Naive thymus-derived CD8-positive, alpha-beta T cell (primary cell): Measurements from ENCODE around the gene NECTIN4. TPM values are rescaled to one million over a fixed set of nuclear protein-coding genes. Genes with fewer than 3 reads are reported as not detected.

ENCODE experiments used
- ATAC-seq, 2 donors: fragments of 150-1000 bp; cut with Tn5 transposase in 1 of 2; sonication (Bioruptor Pico), chemical (Tn5 transposase) in 1 of 2; 1 replicate in 1 of 2; 2 replicates in 1 of 2; pipeline ENCODE4 v1.10.0; 2021; ENCODE audit warnings: mild to moderate bottlenecking in 2 of 2, moderate library complexity in 2 of 2
- POLR2A ChIA-PET: fragments of 350-600 bp; sonication (Branson Sonifier 250); formaldehyde crosslinking; loops from one replicate; lab custom pipeline; 2021; ENCODE audit warnings: antibody characterized with exemption; lab: Charles Lee
- DNase-seq, 10 donors: peaks; one replicate each; pipeline versions ENCODE4 v3.0.0 to v3.0.0-alpha.2; 2020 to 2022
- H3K27ac Mint-ChIP-seq, 10 donors: one replicate each; pipeline ENCODE4 v1.8.0; 2020 to 2022; ENCODE audit warnings: mild to moderate bottlenecking in 10 of 10, mixed read lengths in 10 of 10, moderate library complexity in 4 of 10, inconsistent platforms in 1 of 10
- H3K27me3 Mint-ChIP-seq, 5 donors: one replicate each; pipeline ENCODE4 v1.8.0; 2021 to 2022; ENCODE audit warnings: mixed read lengths in 5 of 5
- H3K36me3 Mint-ChIP-seq, 3 donors: one replicate each; pipeline ENCODE4 v1.8.0; 2020 to 2022; ENCODE audit warnings: mixed read lengths in 3 of 3, mild to moderate bottlenecking in 2 of 3, inconsistent platforms in 1 of 3
- H3K4me1 Mint-ChIP-seq, 4 donors: one replicate each; pipeline ENCODE4 v1.8.0; 2021 to 2022; ENCODE audit warnings: mixed read lengths in 4 of 4
- H3K4me3 Mint-ChIP-seq, 10 donors: one replicate each; pipeline ENCODE4 v1.8.0; 2020 to 2022; ENCODE audit warnings: mild to moderate bottlenecking in 10 of 10, mixed read lengths in 10 of 10, moderate library complexity in 6 of 10, inconsistent platforms in 1 of 10
- H3K9me3 Mint-ChIP-seq, 9 donors: one replicate each; pipeline ENCODE4 v1.8.0; 2020 to 2022; ENCODE audit warnings: mixed read lengths in 9 of 9, mild to moderate bottlenecking in 3 of 9, inconsistent platforms in 1 of 9, moderate library complexity in 1 of 9
- polyA plus RNA-seq, 3 donors: library from polyadenylated mRNA; unstranded; fragments of 300-500 nt; fragmentation: Illumina TruSeq; gene quantifications; one replicate each; pipeline ENCODE4 v1.2.3, GENCODE V29; 2021
- total RNA-seq, 8 experiments: library from RNA in 2 of 8; stranded (reverse) in 2 of 8; gene quantifications; one replicate each; pipeline ENCODE4 v1.2.3 and lab custom pipeline; 2021 to 2026

Gene NECTIN4
- total RNA-seq (not detected), polyA plus RNA-seq (not detected), total RNA-seq (lab: John Stamatoyannopoulos, UW) (0 to 0.17 (median 0.04) reads per million in 6 experiments)

- Mint-ChIP-seq H3K36me3 (no peaks in the 10 kb centered on the region), H3K4me1 (peaks cover 8 to 28% (median 23%) of the 10 kb centered on the region in 4 donors), H3K27ac (peak within 1 kb of the TSS in 6 of 10 donors; percentile 4 to 82 (median 28)), H3K27me3 (peaks cover 0 to 2% (median 0%) of the 10 kb centered on the region in 5 donors), H3K9me3 (no peaks in the 10 kb centered on the region), H3K4me3 (peak within 1 kb of the TSS in 1 of 10 donors; percentile 6)
- DNase-seq (no peak), ATAC-seq (no peak)
- POLR2A ChIA-PET = interaction anchor here (0.6 to 2.0 kb wide), 2 partner anchors 39 to 44 kb away, joined by 4 to 6 read pairs; partner anchors contain the start of gene USF1
Measured at GRCh38 chr1:161089251-161089924, at the start of gene NECTIN4. Gene NECTIN4 (minus strand): TSS chr1:161089558. CDS start chr1:161089296, 262 bp downstream.

DNA sequence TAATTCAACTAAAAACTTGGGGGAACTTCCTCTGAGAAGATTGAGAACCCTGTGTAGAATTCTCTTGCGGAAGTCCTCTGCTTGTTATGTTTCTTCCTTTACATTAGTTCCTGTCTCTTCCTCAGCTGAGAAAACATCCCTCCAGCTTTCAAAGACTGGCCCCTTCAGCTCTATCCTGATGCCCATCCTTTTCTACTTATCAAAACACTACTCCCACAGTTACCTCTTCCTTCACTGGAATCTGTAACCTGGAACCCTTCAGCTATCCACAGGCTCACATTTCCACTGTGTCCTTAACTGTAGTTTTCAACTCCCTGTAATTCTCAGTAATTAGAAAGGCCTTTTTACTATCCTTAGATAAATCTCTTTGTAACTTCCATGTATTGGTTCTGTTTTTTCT is 49.1 kb upstream of the NECTIN4 start:
- H3K27me3 Mint-ChIP-seq = no peaks in the 10 kb centered on the region
- H3K36me3 Mint-ChIP-seq = no peaks in the 10 kb centered on the region
- peak overlapping the region in 9 of 10 donors; percentile 7 to 87 (median 58) for H3K27ac Mint-ChIP-seq
- ATAC-seq = no peak
- H3K4me3 Mint-ChIP-seq = peak overlapping the region in 1 of 10 donors; percentile 9
- no peaks in the 10 kb centered on the region for H3K9me3 Mint-ChIP-seq
- DNase-seq = no peak
- POLR2A ChIA-PET = interaction anchor here (1.0 to 1.5 kb wide), 2 partner anchors 9 to 15 kb away, joined by 4 read pairs; partner anchors contain the start of gene UFC1
- H3K4me1 Mint-ChIP-seq = peaks cover 7 to 24% (median 17%) of the 10 kb centered on the region in 4 donors

DNA sequence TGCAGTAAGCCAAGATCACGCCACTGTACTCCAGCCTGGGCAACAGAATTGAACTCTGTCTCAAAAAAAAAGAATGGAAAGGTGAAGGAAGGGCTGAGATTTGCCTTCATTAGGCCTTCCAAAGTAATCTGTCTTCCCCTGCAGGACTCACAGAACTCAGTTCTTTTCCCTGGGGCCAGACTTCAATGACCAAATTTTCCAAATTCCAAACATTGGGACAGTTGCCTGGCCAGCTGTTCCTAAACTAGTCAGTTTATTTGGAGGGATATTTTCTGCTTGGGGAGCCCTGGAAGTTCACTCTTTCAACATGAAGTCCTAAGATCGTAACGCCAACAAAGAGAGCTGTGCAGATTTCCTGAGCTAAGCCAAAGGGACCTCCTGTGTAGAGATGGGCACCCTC is 48.5 kb upstream of the NECTIN4 start:
- no peak for DNase-seq
- Mint-ChIP-seq H3K4me1 (peaks cover 7 to 24% (median 17%) of the 10 kb centered on the region in 4 donors), H3K27me3 (no peaks in the 10 kb centered on the region), H3K36me3 (no peaks in the 10 kb centered on the region), H3K27ac (peak overlapping the region in 1 of 10 donors; percentile 43), H3K4me3 (no peak overlapping the region), H3K9me3 (no peaks in the 10 kb centered on the region)
- POLR2A ChIA-PET = interaction anchor here (1.0 to 1.5 kb wide), 3 partner anchors 9 to 64 kb away, joined by 3 to 4 read pairs (median 4); partner anchors contain the start of genes NDUFS2 and UFC1
- ATAC-seq = no peak

GRCh38 chr1:161133220-161133740 is 43.9 kb upstream of the NECTIN4 start:
- ATAC-seq = peak in 1 of 2 donors; percentile 3
- H3K36me3 Mint-ChIP-seq = peaks cover 0 to 10% (median 0%) of the 10 kb centered on the region in 3 donors
- no peaks in the 10 kb centered on the region for H3K27me3 Mint-ChIP-seq
- no peaks in the 10 kb centered on the region for H3K9me3 Mint-ChIP-seq
- no peak overlapping the region for H3K4me3 Mint-ChIP-seq
- DNase-seq = no peak
- no peak overlapping the region for H3K27ac Mint-ChIP-seq
- peaks cover 29 to 56% (median 49%) of the 10 kb centered on the region in 4 donors for H3K4me1 Mint-ChIP-seq
- POLR2A ChIA-PET = interaction anchor here (0.6 to 3.5 kb wide), 23 partner anchors 8 to 337 kb away, joined by 3 to 26 read pairs (median 5); partner anchors contain the start of genes ARHGAP30, F11R, LY9 and NDUFS2

- Mint-ChIP-seq H3K27me3 (no peaks in the 10 kb centered on the region), H3K9me3 (no peaks in the 10 kb centered on the region), H3K27ac (peak within 1 kb of the TSS in 2 of 10 donors; percentile 92 to 96), H3K4me1 (peaks cover 33 to 62% (median 55%) of the 10 kb centered on the region in 4 donors), H3K4me3 (no peak within 1 kb of the TSS), H3K36me3 (peaks cover 0 to 16% (median 0%) of the 10 kb centered on the region in 3 donors)
- DNase-seq (peak; percentile 74 to 95 (median 88)), ATAC-seq (peak; percentile 95)
- POLR2A ChIA-PET = interaction anchor here (0.6 to 3.5 kb wide), 27 partner anchors 8 to 336 kb away, joined by 3 to 26 read pairs (median 5); partner anchors contain the start of genes ARHGAP30, F11R, LY9 and NDUFS2
Measured at GRCh38 chr1:161132410-161133219, 43.3 kb upstream of the NECTIN4 start, which contains the start of gene DEDD. Gene DEDD (minus strand): TSS chr1:161132667. CDS start chr1:161124462, 8,205 bp downstream.

DNA sequence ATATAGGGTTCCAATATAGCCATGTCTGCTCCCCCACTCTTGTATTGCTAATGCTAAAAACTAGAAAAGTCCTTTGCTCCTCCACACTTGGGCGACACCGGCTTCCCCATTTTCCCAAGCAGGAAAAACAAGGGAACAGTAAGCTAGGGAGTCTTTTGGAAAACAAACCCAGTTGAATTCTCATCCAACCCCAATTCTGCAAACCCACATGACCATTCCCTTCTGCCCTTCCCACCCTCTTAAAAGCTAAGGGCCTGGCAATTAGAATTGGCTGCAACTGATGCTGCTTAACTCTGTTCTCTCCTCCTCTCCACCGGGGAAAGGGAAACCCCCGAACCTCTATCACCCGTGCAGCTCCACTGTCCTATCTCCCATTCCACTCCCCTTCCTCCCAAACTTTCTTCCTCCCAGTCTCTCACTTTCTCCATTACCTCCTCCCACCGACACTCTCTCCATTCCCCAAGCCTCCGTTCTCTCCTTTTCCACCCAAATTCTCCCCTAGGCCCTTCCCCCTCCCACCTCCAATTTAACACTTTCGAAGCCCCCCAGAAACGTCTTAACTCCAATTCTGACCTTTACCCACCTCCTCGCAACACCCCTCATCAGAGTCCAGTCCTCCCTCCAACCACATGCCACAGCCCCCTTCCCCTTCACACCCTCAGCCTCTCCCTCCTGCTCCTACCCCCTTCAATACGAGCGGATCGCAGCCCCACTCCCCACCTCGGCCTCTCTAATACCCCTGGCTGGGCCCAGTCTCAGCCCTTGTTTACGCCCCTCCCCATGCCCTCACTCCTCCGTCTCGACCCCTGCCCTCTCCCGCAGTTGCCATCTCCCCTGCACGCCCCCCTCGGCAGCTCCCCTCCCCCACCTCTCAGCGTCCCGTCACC is 42.4 kb upstream of the NECTIN4 start:
- Mint-ChIP-seq H3K27ac (peak overlapping the region in 2 of 10 donors; percentile 92 to 96), H3K4me1 (peaks cover 36 to 65% (median 61%) of the 10 kb centered on the region in 4 donors), H3K36me3 (peaks cover 0 to 25% (median 2%) of the 10 kb centered on the region in 3 donors), H3K27me3 (no peaks in the 10 kb centered on the region), H3K9me3 (no peaks in the 10 kb centered on the region), H3K4me3 (no peak overlapping the region)
- POLR2A ChIA-PET = interaction anchor here (0.6 to 3.5 kb wide), 20 partner anchors 9 to 335 kb away, joined by 3 to 26 read pairs (median 6); partner anchors contain the start of genes ARHGAP30, F11R, LY9 and NDUFS2
- ATAC-seq (no peak), DNase-seq (peak in 1 of 10 donors; percentile 21)

DNA sequence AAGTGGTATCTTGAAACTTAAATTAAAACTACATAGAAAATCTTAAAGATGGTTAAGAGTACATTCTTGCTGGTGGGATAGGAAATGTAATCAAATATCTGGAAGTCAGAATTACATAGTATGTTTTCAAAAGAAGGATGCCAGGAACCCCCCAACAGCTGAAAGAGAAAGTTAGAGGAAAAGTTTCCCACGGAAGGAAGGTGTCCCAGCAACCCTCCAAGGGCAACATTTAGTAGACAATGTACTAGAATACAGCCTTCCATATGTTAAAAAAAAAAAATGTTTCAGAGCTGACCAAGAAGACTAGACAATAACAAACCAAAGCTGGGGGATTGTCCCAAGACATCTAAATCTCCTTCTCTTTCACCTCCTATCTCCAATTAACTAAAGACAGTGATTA is 40.9 kb upstream of the NECTIN4 start:
- H3K27me3 Mint-ChIP-seq = no peaks in the 10 kb centered on the region
- peak overlapping the region in 4 of 10 donors; percentile 12 to 50 (median 22) for H3K4me3 Mint-ChIP-seq
- ATAC-seq = no peak
- H3K27ac Mint-ChIP-seq = peak overlapping the region in 5 of 10 donors; percentile 1 to 96 (median 49)
- no peaks in the 10 kb centered on the region for H3K9me3 Mint-ChIP-seq
- DNase-seq = no peak
- peaks cover 0 to 38% (median 6%) of the 10 kb centered on the region in 3 donors for H3K36me3 Mint-ChIP-seq
- POLR2A ChIA-PET = interaction anchor here (2.7 to 3.5 kb wide), 2 partner anchors 11 to 60 kb away, joined by 14 to 20 read pairs; partner anchors contain the start of gene ARHGAP30
- H3K4me1 Mint-ChIP-seq = peaks cover 42 to 67% (median 64%) of the 10 kb centered on the region in 4 donors

GRCh38 chr1:161128591-161129420 is 39.4 kb upstream of the NECTIN4 start:
- peak overlapping the region in 7 of 10 donors; percentile 11 to 67 (median 34) for H3K4me3 Mint-ChIP-seq
- peak overlapping the region in 8 of 10 donors; percentile 30 to 82 (median 70) for H3K27ac Mint-ChIP-seq
- ATAC-seq = no peak
- POLR2A ChIA-PET = interaction anchor here (0.6 to 3.1 kb wide), 6 partner anchors 11 to 89 kb away, joined by 3 to 12 read pairs (median 5); partner anchors contain the start of genes NIT1, PFDN2 and USF1
- H3K9me3 Mint-ChIP-seq = no peaks in the 10 kb centered on the region
- H3K27me3 Mint-ChIP-seq = no peaks in the 10 kb centered on the region
- H3K4me1 Mint-ChIP-seq = peaks cover 38 to 62% (median 60%) of the 10 kb centered on the region in 4 donors
- peaks cover 0 to 52% (median 6%) of the 10 kb centered on the region in 3 donors for H3K36me3 Mint-ChIP-seq
- DNase-seq = peak in 2 of 10 donors; percentile 6 to 9

DNA sequence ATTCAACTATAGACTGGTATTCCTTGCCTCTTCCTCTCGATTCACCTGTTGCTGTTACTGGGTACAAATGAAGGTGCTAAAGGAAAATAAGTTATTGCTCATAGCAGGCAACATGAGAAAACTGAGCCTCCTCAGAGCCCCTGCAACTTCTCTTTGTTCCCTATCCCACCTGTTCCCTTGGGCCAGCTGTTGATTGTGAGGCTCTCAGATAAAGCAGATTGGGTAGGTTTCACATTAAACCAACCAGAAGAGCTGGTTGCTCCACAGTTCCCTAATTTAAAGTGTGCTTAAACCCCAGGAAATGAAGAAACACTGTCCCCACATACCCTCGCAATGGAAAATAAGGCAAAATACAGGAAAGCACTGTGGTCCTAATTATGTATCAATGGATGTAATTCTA is 38.3 kb upstream of the NECTIN4 start:
- H3K27ac Mint-ChIP-seq = peak overlapping the region in 8 of 10 donors; percentile 29 to 82 (median 71)
- H3K4me3 Mint-ChIP-seq = peak overlapping the region in 3 of 10 donors; percentile 21 to 67 (median 34)
- H3K36me3 Mint-ChIP-seq = peaks cover 0 to 63% (median 8%) of the 10 kb centered on the region in 3 donors

GRCh38 chr1:161122967-161123366 is 33.6 kb upstream of the NECTIN4 start:
- DNase-seq (no peak), ATAC-seq (no peak)
- POLR2A ChIA-PET = no interaction called here
- Mint-ChIP-seq H3K36me3 (peaks cover 0 to 72% (median 10%) of the 10 kb centered on the region in 3 donors), H3K4me1 (peaks cover 23 to 65% (median 41%) of the 10 kb centered on the region in 4 donors), H3K4me3 (no peak overlapping the region), H3K27ac (peak overlapping the region in 5 of 10 donors; percentile 32 to 87 (median 70)), H3K9me3 (no peaks in the 10 kb centered on the region), H3K27me3 (no peaks in the 10 kb centered on the region)

More for the DNA sequence above, 38.3 kb upstream of the NECTIN4 start:
- Mint-ChIP-seq H3K27me3 (no peaks in the 10 kb centered on the region), H3K9me3 (no peaks in the 10 kb centered on the region), H3K4me1 (peaks cover 38 to 65% (median 60%) of the 10 kb centered on the region in 4 donors)
- DNase-seq (no peak), ATAC-seq (no peak)
- POLR2A ChIA-PET = interaction anchor here (0.9 to 3.1 kb wide), 7 partner anchors 10 to 89 kb away, joined by 3 to 12 read pairs (median 4); partner anchors contain the start of genes NIT1, PFDN2, TSTD1 and USF1
